T-cell (primary cell): Measurements from ENCODE around the gene STARD8. TPM values are rescaled to one million over a fixed set of nuclear protein-coding genes. Genes with fewer than 3 reads are reported as not detected.
A peak's percentile ranks its signal among the peaks of the same experiment; 100 is the strongest.

Experiments used
- ATAC-seq, 4 experiments: fragments of 200-7000 bp in 3 of 4; fragments of 150-1000 bp in 1 of 4; cut with Tn5 transposase; replicated peaks in 1 of 4; 1 replicate in 3 of 4; 2 replicates in 1 of 4; pipeline ENCODE4 v1.10.0; 2021; ENCODE audit warnings: moderate library complexity in 3 of 4, mild to moderate bottlenecking in 2 of 4, moderate number of reproducible peaks in 1 of 4
- CTCF ChIA-PET, 2 donors: fragments of 300-600 bp; sonication (Branson Sonifier 250); formaldehyde crosslinking; loops; one replicate each; lab custom pipeline; 2022; ENCODE audit warnings: antibody characterized with exemption in 2 of 2; lab: Charles Lee
- POLR2A ChIA-PET, 2 donors: fragments of 300-600 bp; sonication (Branson Sonifier 250); formaldehyde crosslinking; loops; one replicate each; lab custom pipeline; 2022; ENCODE audit warnings: antibody characterized with exemption in 2 of 2; lab: Charles Lee
- DNase-seq, 35 experiments: peaks; one replicate each; pipeline versions ENCODE4 v3.0.0 to v3.0.0-alpha.2; 2013 to 2023
- H3K27ac ChIP-seq: one replicate; pipeline ENCODE4 v1.5.1; 2013; ENCODE audit warnings: low read length
- H3K27me3 ChIP-seq, 2 experiments: replicated peaks in 1 of 2; 1 replicate in 1 of 2; 2 replicates in 1 of 2; pipeline versions ENCODE4 v1.6.1 to v1.7.0; 2013; ENCODE audit warnings: low read length in 1 of 2, mixed read lengths in 1 of 2; ENCODE audit not compliant: control insufficient read depth in 2 of 2, insufficient read depth in 2 of 2; ENCODE audit errors: extremely low read depth in 1 of 2
- H3K36me3 ChIP-seq, 2 donors: 1 replicate in 1 of 2; 2 replicates in 1 of 2; pipeline versions ENCODE4 v1.6.1 to v1.7.0; 2013; ENCODE audit warnings: low read length in 1 of 2; ENCODE audit not compliant: control insufficient read depth in 2 of 2, insufficient read depth in 1 of 2; ENCODE audit errors: extremely low read depth in 1 of 2
- H3K4me1 ChIP-seq, 2 experiments: 1 replicate in 1 of 2; 2 replicates in 1 of 2; pipeline versions ENCODE4 v1.6.1 to v1.7.0; 2013; ENCODE audit warnings: low read length in 2 of 2, mixed read lengths in 1 of 2; ENCODE audit not compliant: insufficient read depth in 2 of 2, control insufficient read depth in 1 of 2; ENCODE audit errors: extremely low read depth in 1 of 2
- H3K4me3 ChIP-seq, 2 donors: 1 replicate in 1 of 2; 2 replicates in 1 of 2; pipeline versions ENCODE4 v1.5.1 to v1.7.0; 2013; ENCODE audit warnings: mild to moderate bottlenecking in 2 of 2, low read length in 1 of 2, moderate library complexity in 1 of 2; ENCODE audit not compliant: control insufficient read depth in 1 of 2; ENCODE audit errors: extremely low read depth in 1 of 2
- H3K9me3 ChIP-seq: 2 replicates; pipeline ENCODE4 v1.7.0; 2013
- H3K27ac Mint-ChIP-seq, 2 donors: one replicate each; pipeline ENCODE4 v1.8.0; 2020 to 2021; ENCODE audit warnings: mild to moderate bottlenecking in 2 of 2, mixed read lengths in 2 of 2
- H3K27me3 Mint-ChIP-seq, 2 donors: one replicate each; pipeline ENCODE4 v1.8.0; 2021 to 2022; ENCODE audit warnings: mixed read lengths in 2 of 2
- H3K36me3 Mint-ChIP-seq: one replicate; pipeline ENCODE4 v1.8.0; 2021; ENCODE audit warnings: mixed read lengths
- H3K4me1 Mint-ChIP-seq, 3 donors: one replicate each; pipeline ENCODE4 v1.8.0; 2020 to 2022; ENCODE audit warnings: mixed read lengths in 3 of 3, mild to moderate bottlenecking in 1 of 3
- H3K4me3 Mint-ChIP-seq, 3 donors: one replicate each; pipeline ENCODE4 v1.8.0; 2020 to 2022; ENCODE audit warnings: mild to moderate bottlenecking in 3 of 3, mixed read lengths in 3 of 3, moderate library complexity in 3 of 3
- H3K9me3 Mint-ChIP-seq, 3 donors: one replicate each; pipeline ENCODE4 v1.8.0; 2020 to 2022; ENCODE audit warnings: mixed read lengths in 3 of 3
- WGBS: methylation state at CpG from one replicate; pipeline ENCODE4 v1.1.5; 2013; ENCODE audit warnings: missing lambda C conversion rate; ENCODE audit not compliant: insufficient coverage; 5-methylcytosine and 5-hydroxymethylcytosine counted together
- total RNA-seq, 35 experiments: library from RNA in 6 of 35; stranded (reverse) in 6 of 35; fragments of 120-200 nt in 1 of 35; gene quantifications; one replicate each; pipeline versions ENCODE4 v1.2.1 to v1.2.4 and lab custom pipeline; 2013 to 2026

The STARD8 gene
- total RNA-seq, 5 donors from 2014 or later (not counting 1 experiment from before 2014, with no cell fraction given): 0.13 to 0.64 (median 0.25) TPM

- no peak overlapping the region for H3K27ac Mint-ChIP-seq
- H3K27me3 ChIP-seq: no peaks in the 10 kb centered on the region
- WGBS: no CpG with 5 or more reads among the region's 2 CpGs
- no peak overlapping the region for H3K4me3 ChIP-seq
- ChIA-PET CTCF (no interaction called here), POLR2A (no interaction called here)
- ATAC-seq (no peak), DNase-seq (no peak)
- no peaks in the 10 kb centered on the region for H3K9me3 ChIP-seq
- no peaks in the 10 kb centered on the region for H3K4me1 ChIP-seq
- H3K4me3 Mint-ChIP-seq: no peak overlapping the region
- no peaks in the 10 kb centered on the region for H3K36me3 Mint-ChIP-seq
- H3K27ac ChIP-seq: no peak overlapping the region
- H3K27me3 Mint-ChIP-seq: peaks cover 8 to 14% of the 10 kb centered on the region in 2 donors
- no peaks in the 10 kb centered on the region for H3K4me1 Mint-ChIP-seq
- no peaks in the 10 kb centered on the region for H3K36me3 ChIP-seq
- H3K9me3 Mint-ChIP-seq: no peaks in the 10 kb centered on the region
These were observed 2.6 kb upstream of the STARD8 start for GRCh38 chrX:68644861-68645260.

GRCh38 chrX:68646421-68646820 is 1.0 kb upstream of the STARD8 start:
- DNase-seq (no peak), ATAC-seq (no peak)
- no peaks in the 10 kb centered on the region for H3K36me3 ChIP-seq
- H3K27me3 ChIP-seq: no peaks in the 10 kb centered on the region
- H3K4me1 ChIP-seq: no peaks in the 10 kb centered on the region
- POLR2A ChIA-PET: no interaction called here
- Mint-ChIP-seq H3K4me1 (no peaks in the 10 kb centered on the region), H3K4me3 (no peak overlapping the region), H3K36me3 (no peaks in the 10 kb centered on the region), H3K27ac (no peak overlapping the region), H3K9me3 (no peaks in the 10 kb centered on the region), H3K27me3 (peaks cover 8 to 14% of the 10 kb centered on the region in 2 donors)
- WGBS: no CpG with 5 or more reads among the region's 1 CpG
- H3K4me3 ChIP-seq: no peak overlapping the region
- CTCF ChIA-PET: interaction anchor here in 1 of 2 donors (0.6 kb wide), 1 partner anchor 223 kb away, joined by 3 read pairs; no protein-coding TSS in a partner anchor
- H3K27ac ChIP-seq: no peak overlapping the region
- no peaks in the 10 kb centered on the region for H3K9me3 ChIP-seq

- Histone ChIP-seq H3K9me3 (no peaks in the 10 kb centered on the region), H3K36me3 (no peaks in the 10 kb centered on the region), H3K27ac (no peak overlapping the region), H3K4me1 (no peaks in the 10 kb centered on the region), H3K27me3 (no peaks in the 10 kb centered on the region), H3K4me3 (no peak overlapping the region)
- no peaks in the 10 kb centered on the region for H3K9me3 Mint-ChIP-seq
- H3K4me3 Mint-ChIP-seq: no peak overlapping the region
- no peaks in the 10 kb centered on the region for H3K4me1 Mint-ChIP-seq
- DNase-seq (no peak), ATAC-seq (no peak)
- POLR2A ChIA-PET: no interaction called here
- peaks cover 8 to 18% of the 10 kb centered on the region in 2 donors for H3K27me3 Mint-ChIP-seq
- H3K27ac Mint-ChIP-seq: peak overlapping the region in 1 of 2 donors; percentile 27
- 79% methylated on average over 4 of the region's 5 CpGs for WGBS
- CTCF ChIA-PET: no interaction called here
- H3K36me3 Mint-ChIP-seq: no peaks in the 10 kb centered on the region
These were observed 1.5 kb downstream of the STARD8 start for GRCh38 chrX:68648960-68649359.

- Histone ChIP-seq H3K9me3 (no peaks in the 10 kb centered on the region), H3K27me3 (no peaks in the 10 kb centered on the region), H3K4me1 (no peaks in the 10 kb centered on the region), H3K36me3 (no peaks in the 10 kb centered on the region), H3K4me3 (no peak overlapping the region), H3K27ac (no peak overlapping the region)
- H3K4me1 Mint-ChIP-seq: no peaks in the 10 kb centered on the region
- H3K27me3 Mint-ChIP-seq: peaks cover 8 to 18% of the 10 kb centered on the region in 2 donors
- H3K27ac Mint-ChIP-seq: no peak overlapping the region
- ChIA-PET CTCF (no interaction called here), POLR2A (no interaction called here)
- no peak overlapping the region for H3K4me3 Mint-ChIP-seq
- no CpG with 5 or more reads among the region's 3 CpGs for WGBS
- H3K36me3 Mint-ChIP-seq: no peaks in the 10 kb centered on the region
- no peak for DNase-seq
- no peaks in the 10 kb centered on the region for H3K9me3 Mint-ChIP-seq
- ATAC-seq: no peak
These were observed 3.0 kb downstream of the STARD8 start for GRCh38 chrX:68650491-68650890.

- no peaks in the 10 kb centered on the region for H3K36me3 Mint-ChIP-seq
- H3K27me3 ChIP-seq: no peaks in the 10 kb centered on the region
- DNase-seq (no peak), ATAC-seq (no peak)
- no peaks in the 10 kb centered on the region for H3K4me1 Mint-ChIP-seq
- H3K36me3 ChIP-seq: no peaks in the 10 kb centered on the region
- no peak overlapping the region for H3K27ac Mint-ChIP-seq
- no peaks in the 10 kb centered on the region for H3K4me1 ChIP-seq
- H3K27me3 Mint-ChIP-seq: peaks cover 8 to 24% of the 10 kb centered on the region in 2 donors
- no peak overlapping the region for H3K4me3 Mint-ChIP-seq
- H3K9me3 ChIP-seq: no peaks in the 10 kb centered on the region
- no peak overlapping the region for H3K4me3 ChIP-seq
- WGBS: 76% methylated on average over 3 of the region's 7 CpGs
- CTCF ChIA-PET: no interaction called here
- no peak overlapping the region for H3K27ac ChIP-seq
- H3K9me3 Mint-ChIP-seq: no peaks in the 10 kb centered on the region
- POLR2A ChIA-PET: no interaction called here
These were observed 3.6 kb downstream of the STARD8 start for GRCh38 chrX:68651110-68651509.

GRCh38 chrX:68652326-68653170 is 5.1 kb downstream of the STARD8 start:
- Mint-ChIP-seq H3K4me3 (no peak overlapping the region), H3K27me3 (peaks cover 8 to 26% of the 10 kb centered on the region in 2 donors), H3K9me3 (no peaks in the 10 kb centered on the region), H3K36me3 (no peaks in the 10 kb centered on the region), H3K4me1 (no peaks in the 10 kb centered on the region), H3K27ac (no peak overlapping the region)
- POLR2A ChIA-PET: no interaction called here
- Histone ChIP-seq H3K36me3 (no peaks in the 10 kb centered on the region), H3K27ac (no peak overlapping the region), H3K9me3 (no peaks in the 10 kb centered on the region), H3K27me3 (no peaks in the 10 kb centered on the region), H3K4me3 (no peak overlapping the region), H3K4me1 (no peaks in the 10 kb centered on the region)
- ATAC-seq (no peak), DNase-seq (no peak)
- CTCF ChIA-PET: no interaction called here
- WGBS: no CpG with 5 or more reads among the region's 6 CpGs
